HCT116 (cell line): ENCODE measurements around the gene NFASC.

Experiments
- CTCF ChIP-seq, 3 experiments: fragments of 200-600 bp in 1 of 3; sonication (generic) in 1 of 3; IDR thresholded peaks in 2 of 3; conservative IDR thresholded peaks in 1 of 3; 2 replicates each; pipeline ENCODE4 v1.5.1; 2012 to 2017; ENCODE audit warnings: low read depth in 2 of 3, low read length in 2 of 3, antibody characterized with exemption in 1 of 3, borderline replicate concordance in 1 of 3, control low read depth in 1 of 3, mild to moderate bottlenecking in 1 of 3, mixed read lengths in 1 of 3, mixed run types in 1 of 3, moderate library complexity in 1 of 3; ENCODE audit not compliant: insufficient read depth in 1 of 3
- EZH2 ChIP-seq: fragments of 200-600 bp; sonication (generic); IDR thresholded peaks from 2 replicates; pipeline ENCODE4 v1.6.1; 2017; ENCODE audit warnings: antibody characterized with exemption, mixed run types
- SP1 ChIP-seq: IDR thresholded peaks from 2 replicates; pipeline ENCODE4 v1.6.1; 2012; ENCODE audit warnings: low read depth
- TF ChIP-seq, protein P1 (sequence below): IDR thresholded peaks from 2 replicates; pipeline ENCODE4 v1.6.1; 2012

DNA sequence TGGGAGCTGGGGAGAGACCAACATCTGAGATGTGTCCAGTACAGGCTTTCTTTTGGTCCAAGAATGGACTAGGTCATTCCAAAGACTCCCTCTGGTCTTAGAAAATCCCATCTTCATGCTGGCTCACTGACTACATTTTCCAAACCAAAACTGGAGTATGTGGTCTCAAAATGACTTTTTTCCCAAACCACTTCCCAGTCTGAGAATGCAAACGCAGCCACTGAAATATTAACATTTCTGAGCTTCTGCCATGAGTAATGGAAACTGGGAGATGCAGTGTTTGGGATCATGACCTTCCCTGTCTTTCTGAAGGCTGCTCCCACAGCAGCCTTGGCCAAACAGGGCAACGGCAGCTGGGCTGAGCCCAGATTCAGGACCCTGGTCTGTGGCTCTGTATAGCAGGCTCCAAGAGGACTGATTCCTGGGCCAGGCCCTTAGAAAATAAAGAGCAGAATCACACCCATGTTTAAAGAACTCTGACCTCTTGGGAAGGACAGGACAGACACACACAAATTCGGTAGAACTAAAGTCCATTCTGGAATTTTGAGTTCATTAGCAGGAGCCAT, 110.3 kb downstream of the NFASC start:
- TF ChIP-seq SP1 (no peak), CTCF (IDR thresholded peaks at IDR 0.05 in 2 of 3, conservative IDR thresholded peaks at IDR 0.05 in 1 of 3; ENCODE audit: borderline replicate concordance in 1 of 3, insufficient read depth in 1 of 3, low read depth in 2 of 3, low read length in 2 of 3) (no peak), EZH2 (no peak)
- TF ChIP-seq, protein P1, sequence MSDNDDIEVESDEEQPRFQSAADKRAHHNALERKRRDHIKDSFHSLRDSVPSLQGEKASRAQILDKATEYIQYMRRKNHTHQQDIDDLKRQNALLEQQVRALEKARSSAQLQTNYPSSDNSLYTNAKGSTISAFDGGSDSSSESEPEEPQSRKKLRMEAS, result no peak
